A549 (cell line): ENCODE measurements around the gene CYP2S1. TPM values are rescaled to one million over a fixed set of nuclear protein-coding genes. Genes with fewer than 3 reads are reported as not detected.

ENCODE experiments used
- ATAC-seq, 2 experiments: fragments of 200-7000 bp in 1 of 2; fragments of >200 bp in 1 of 2; cut with Nextera tagmentation in 1 of 2; cut with Tn5 transposase in 1 of 2; 3 replicates each; pipeline versions ENCODE4 v1.8.0 to v1.9.1; 2018 to 2020; ENCODE audit warnings: mild to moderate bottlenecking in 1 of 2, moderate library complexity in 1 of 2
- CTCF ChIA-PET: fragments of 300-600 bp; sonication (Branson Sonifier 250); formaldehyde crosslinking; extraction: SDS; loops from one replicate; lab custom pipeline; 2021; ENCODE audit warnings: antibody characterized with exemption, inconsistent platforms; lab: Yijun Ruan, JAX
- POLR2A ChIA-PET: fragments of 350-600 bp; formaldehyde crosslinking; extraction: SDS; loops from one replicate; lab custom pipeline; 2021; ENCODE audit warnings: antibody characterized with exemption, inconsistent platforms; lab: Yijun Ruan, JAX
- DNase-seq, 2 experiments: peaks; one replicate each; pipeline versions ENCODE4 v3.0.0 to v3.0.0-alpha.2; 2011 to 2016; ENCODE audit warnings: low read depth in 1 of 2, low spot score in 1 of 2
- FAIRE-seq: peaks from 2 replicates; lab custom pipeline; 2011; peaks lifted over from hg19 to GRCh38; lab: Jason Lieb, UNC
- H3K27ac ChIP-seq, 2 experiments: fragments of >200 bp; sonication (Bioruptor Twin); formaldehyde crosslinking; 3 replicates each; pipeline ENCODE4 v1.5.1; 2016 to 2017
- H3K4me1 ChIP-seq: fragments of >200 bp; sonication (Bioruptor Twin); formaldehyde crosslinking; 3 replicates; pipeline ENCODE4 v1.6.1; 2016
- H3K4me2 ChIP-seq: fragments of >200 bp; sonication (Bioruptor Twin); formaldehyde crosslinking; 3 replicates; pipeline ENCODE4 v1.6.1; 2016
- H3K4me3 ChIP-seq: fragments of >200 bp; sonication (Bioruptor Twin); formaldehyde crosslinking; 3 replicates; pipeline ENCODE4 v1.5.1; 2016
- H3K9me3 ChIP-seq: fragments of >200 bp; sonication (Bioruptor Twin); formaldehyde crosslinking; 3 replicates; pipeline ENCODE4 v1.6.1; 2016
- BHLHE40 ChIP-seq: IDR thresholded peaks from 2 replicates; pipeline ENCODE4 v1.6.1; 2012; ENCODE audit warnings: low read depth, low read length, inconsistent platforms
- CBX8 ChIP-seq: fragments of 200-600 bp; sonication (generic); IDR thresholded peaks from 2 replicates; pipeline ENCODE4 v1.6.1; 2016
- CEBPB ChIP-seq, 2 experiments: fragments of >200 bp in 1 of 2; sonication (Bioruptor Twin) in 1 of 2; formaldehyde crosslinking in 1 of 2; IDR thresholded peaks; 2 replicates each; pipeline ENCODE4 v1.6.1; 2012 to 2016
- CHD2 ChIP-seq: fragments of 150-350 bp; IDR thresholded peaks from 2 replicates; pipeline ENCODE4 v1.6.1; 2014; ENCODE audit warnings: low read length; ENCODE audit not compliant: partially characterized antibody
- CHD4 ChIP-seq: fragments of 200-600 bp; sonication (generic); IDR thresholded peaks from 2 replicates; pipeline ENCODE4 v1.6.1; 2016; ENCODE audit warnings: antibody characterized with exemption, mild to moderate bottlenecking, borderline replicate concordance
- E2F6 ChIP-seq: IDR thresholded peaks from 2 replicates; pipeline ENCODE4 v1.6.1; 2012; ENCODE audit warnings: low read depth, borderline replicate concordance
- EHF ChIP-seq: fragments of 250-450 bp; sonication (Bioruptor Pico); IDR thresholded peaks from 2 replicates; pipeline ENCODE4 v1.5.0; 2020; ENCODE audit warnings: mild to moderate bottlenecking
- EP300 ChIP-seq, 2 experiments: fragments of >200 bp; sonication (Bioruptor Twin); formaldehyde crosslinking; IDR thresholded peaks; 2 replicates in 1 of 2; 3 replicates in 1 of 2; pipeline ENCODE4 v1.6.1; 2016 to 2017
- ESRRA ChIP-seq: fragments of 150-350 bp; IDR thresholded peaks from 2 replicates; pipeline ENCODE4 v1.6.1; 2014; ENCODE audit warnings: mild to moderate bottlenecking, low read length, borderline replicate concordance
- FOSB ChIP-seq: fragments of 250-450 bp; sonication (Bioruptor Pico); IDR thresholded peaks from 2 replicates; pipeline ENCODE4 v1.5.0; 2020; ENCODE audit warnings: mild to moderate bottlenecking, moderate library complexity
- FOSL2 ChIP-seq, 2 experiments: fragments of 450-650 bp in 1 of 2; fragments of >200 bp in 1 of 2; sonication (Bioruptor Twin) in 1 of 2; formaldehyde crosslinking; IDR thresholded peaks; 2 replicates each; pipeline versions ENCODE4 v1.5.0 to v1.6.1; 2016 to 2020; ENCODE audit warnings: mild to moderate bottlenecking in 1 of 2, moderate library complexity in 1 of 2
- FOXS1 ChIP-seq: fragments of 250-450 bp; sonication (Bioruptor Pico); IDR thresholded peaks from 2 replicates; pipeline ENCODE4 v1.5.0; 2020; ENCODE audit warnings: mild to moderate bottlenecking, moderate library complexity
- HDAC2 ChIP-seq: fragments of 200-600 bp; sonication (generic); IDR thresholded peaks from 2 replicates; pipeline ENCODE4 v1.6.1; 2016
- HOXB5 ChIP-seq: fragments of 250-450 bp; sonication (Bioruptor Pico); IDR thresholded peaks from 2 replicates; pipeline ENCODE4 v1.5.0; 2020; ENCODE audit warnings: mild to moderate bottlenecking, moderate library complexity
- JUN ChIP-seq, 2 experiments: fragments of >200 bp; sonication (Bioruptor Twin); formaldehyde crosslinking; IDR thresholded peaks; 2 replicates in 1 of 2; 3 replicates in 1 of 2; pipeline ENCODE4 v1.6.1; 2016 to 2017
- JUNB ChIP-seq: fragments of >200 bp; sonication (Bioruptor Twin); formaldehyde crosslinking; IDR thresholded peaks from 2 replicates; pipeline ENCODE4 v1.6.1; 2016
- KDM1A ChIP-seq: fragments of 200-600 bp; sonication (generic); IDR thresholded peaks from 2 replicates; pipeline ENCODE4 v1.6.1; 2016; ENCODE audit warnings: low read depth, mild to moderate bottlenecking
- KDM5A ChIP-seq: fragments of 200-600 bp; sonication (generic); IDR thresholded peaks from 2 replicates; pipeline ENCODE4 v1.6.1; 2016; ENCODE audit warnings: antibody characterized with exemption, mild to moderate bottlenecking
- MAFK ChIP-seq: fragments of 450-650 bp; IDR thresholded peaks from 2 replicates; pipeline ENCODE4 v1.6.1; 2014; ENCODE audit not compliant: partially characterized antibody
- MYC ChIP-seq: IDR thresholded peaks from 2 replicates; pipeline ENCODE4 v1.6.1; 2012; ENCODE audit warnings: mild to moderate bottlenecking, inconsistent platforms, low read length, improper control_type of control experiment, borderline replicate concordance
- NFE2L2 ChIP-seq: fragments of 150-350 bp; conservative IDR thresholded peaks from 2 replicates; pipeline ENCODE4 v1.6.1; 2014; ENCODE audit warnings: low read length
- PBX3 ChIP-seq: IDR thresholded peaks from 2 replicates; pipeline ENCODE4 v1.6.1; 2012
- PHF8 ChIP-seq: fragments of 200-600 bp; sonication (generic); IDR thresholded peaks from 2 replicates; pipeline ENCODE4 v1.6.1; 2016; ENCODE audit warnings: low read depth, mild to moderate bottlenecking, antibody characterized with exemption, moderate library complexity, borderline replicate concordance
- POLR2A ChIP-seq: IDR thresholded peaks from 2 replicates; pipeline ENCODE4 v1.6.1; 2012; ENCODE audit warnings: mild to moderate bottlenecking, low read length
- SMC3 ChIP-seq: fragments of >200 bp; sonication (Bioruptor Twin); formaldehyde crosslinking; IDR thresholded peaks from 3 replicates; pipeline ENCODE4 v1.6.1; 2018; ENCODE audit warnings: inconsistent platforms
- USF2 ChIP-seq: fragments of 450-650 bp; IDR thresholded peaks from 2 replicates; pipeline ENCODE4 v1.6.1; 2014; ENCODE audit warnings: antibody characterized with exemption
- ZC3H11A ChIP-seq: fragments of 450-650 bp; IDR thresholded peaks from 2 replicates; pipeline ENCODE4 v1.6.1; 2014; ENCODE audit warnings: antibody characterized with exemption, mild to moderate bottlenecking
- ZNF302 ChIP-seq: fragments of 250-450 bp; sonication (Bioruptor Pico); IDR thresholded peaks from 2 replicates; pipeline ENCODE4 v1.9.0; 2021; ENCODE audit warnings: inconsistent platforms, mild to moderate bottlenecking, moderate library complexity
- whole genome bisulfite sequencing: methylation state at CpG from one replicate; pipeline ENCODE4 v1.1.6; 2017; ENCODE audit errors: missing lambda C conversion rate; 5-methylcytosine and 5-hydroxymethylcytosine counted together
- polyA plus RNA-seq, 4 experiments: library from polyadenylated mRNA; depleted of rRNA in 3 of 4; stranded (reverse); fragments of >200 nt; fragmentation: RNase III in 1 of 4; extraction: RNeasy Plus Mini Kit Qiagen cat#74134 plus additional on column Dnase treatment in 1 of 4; gene quantifications; 2 replicates in 3 of 4; 3 replicates in 1 of 4; pipeline ENCODE4 v1.2.3, GENCODE V29; 2011 to 2017
- TF ChIP-seq, protein P1 (sequence below): fragments of 150-350 bp; IDR thresholded peaks from 2 replicates; pipeline ENCODE4 v1.6.1; 2014; ENCODE audit warnings: low read depth, mild to moderate bottlenecking, low read length
- TF ChIP-seq, protein P2 (sequence below): IDR thresholded peaks from 2 replicates; pipeline ENCODE4 v1.6.1; 2012

The CYP2S1 gene
- polyA plus RNA-seq, 2 of the 4 experiments (the other 2 are of a cell fraction) = 8.6 to 28.1 TPM

DNA sequence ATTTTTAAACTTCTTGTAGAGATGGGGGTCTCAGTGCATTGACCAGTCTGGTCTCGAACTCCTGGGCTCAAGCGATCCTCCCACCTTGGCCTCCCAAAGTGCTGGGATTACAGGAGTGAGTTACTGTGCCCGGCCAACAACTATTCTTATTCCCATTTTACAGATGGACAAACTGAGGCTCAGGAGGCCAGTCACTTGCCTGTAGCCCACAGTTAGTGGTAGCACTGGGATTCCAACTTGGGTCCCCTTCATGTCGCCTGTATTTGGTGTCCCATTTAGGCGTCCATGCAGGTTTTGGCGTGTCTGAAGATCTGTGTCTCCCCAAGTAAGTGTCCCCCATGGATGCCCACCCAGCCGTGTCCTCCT, 25.2 kb downstream of the CYP2S1 start:
- POLR2A ChIA-PET = interaction anchor here (0.5 to 3.1 kb wide), 5 partner anchors 9 to 113 kb away, joined by 3 to 54 read pairs (median 3); partner anchors contain the start of gene HNRNPUL1
- ATAC-seq (no peak), FAIRE-seq (no peak), DNase-seq (no peak)
- CTCF ChIA-PET = interaction anchor here (0.6 to 16.4 kb wide), 16 partner anchors 10 to 584 kb away, joined by 3 to 295 read pairs (median 4); partner anchors contain the start of genes CCDC97, CYP2S1 and HNRNPUL1
- WGBS = 76% methylated on average over 7 of the region's 7 CpGs
- no peaks in the 10 kb centered on the region for H3K9me3 ChIP-seq
- H3K27ac ChIP-seq = peak overlapping the region; percentile 85 to 91
- H3K4me1 ChIP-seq = peaks cover 47% of the 10 kb centered on the region
- no peak for TF ChIP-seq FOXS1 (CRISPR knock-in tag)
- 0 out of 2 replicates have a peak, but pooled peaks have one; percentile 75 for TF ChIP-seq CHD4
- TF ChIP-seq, protein P1, sequence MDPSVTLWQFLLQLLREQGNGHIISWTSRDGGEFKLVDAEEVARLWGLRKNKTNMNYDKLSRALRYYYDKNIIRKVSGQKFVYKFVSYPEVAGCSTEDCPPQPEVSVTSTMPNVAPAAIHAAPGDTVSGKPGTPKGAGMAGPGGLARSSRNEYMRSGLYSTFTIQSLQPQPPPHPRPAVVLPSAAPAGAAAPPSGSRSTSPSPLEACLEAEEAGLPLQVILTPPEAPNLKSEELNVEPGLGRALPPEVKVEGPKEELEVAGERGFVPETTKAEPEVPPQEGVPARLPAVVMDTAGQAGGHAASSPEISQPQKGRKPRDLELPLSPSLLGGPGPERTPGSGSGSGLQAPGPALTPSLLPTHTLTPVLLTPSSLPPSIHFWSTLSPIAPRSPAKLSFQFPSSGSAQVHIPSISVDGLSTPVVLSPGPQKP = no peak
- no peak for TF ChIP-seq ZNF302 (CRISPR knock-in tag)
- no peak for TF ChIP-seq BHLHE40
- TF ChIP-seq ZC3H11A = no peak
- no peak for TF ChIP-seq USF2
- no peak for TF ChIP-seq EP300 (IDR thresholded peaks at IDR 0.05)
- TF ChIP-seq KDM1A = peak; percentile 93
- no peak for TF ChIP-seq CHD2
- no peak for TF ChIP-seq MYC
- no peak for TF ChIP-seq E2F6
- peak; percentile 82 for TF ChIP-seq HDAC2
- TF ChIP-seq JUN (IDR thresholded peaks at IDR 0.05) = no peak
- no peak for TF ChIP-seq PBX3
- no peak for TF ChIP-seq PHF8
- TF ChIP-seq NFE2L2 = no peak
- TF ChIP-seq FOSB (CRISPR knock-in tag) = no peak
- TF ChIP-seq, protein P2, sequence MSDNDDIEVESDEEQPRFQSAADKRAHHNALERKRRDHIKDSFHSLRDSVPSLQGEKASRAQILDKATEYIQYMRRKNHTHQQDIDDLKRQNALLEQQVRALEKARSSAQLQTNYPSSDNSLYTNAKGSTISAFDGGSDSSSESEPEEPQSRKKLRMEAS = peak; percentile 9
- peak overlapping the region; percentile 86 for H3K4me2 ChIP-seq
- H3K4me3 ChIP-seq = peak overlapping the region; percentile 61

DNA sequence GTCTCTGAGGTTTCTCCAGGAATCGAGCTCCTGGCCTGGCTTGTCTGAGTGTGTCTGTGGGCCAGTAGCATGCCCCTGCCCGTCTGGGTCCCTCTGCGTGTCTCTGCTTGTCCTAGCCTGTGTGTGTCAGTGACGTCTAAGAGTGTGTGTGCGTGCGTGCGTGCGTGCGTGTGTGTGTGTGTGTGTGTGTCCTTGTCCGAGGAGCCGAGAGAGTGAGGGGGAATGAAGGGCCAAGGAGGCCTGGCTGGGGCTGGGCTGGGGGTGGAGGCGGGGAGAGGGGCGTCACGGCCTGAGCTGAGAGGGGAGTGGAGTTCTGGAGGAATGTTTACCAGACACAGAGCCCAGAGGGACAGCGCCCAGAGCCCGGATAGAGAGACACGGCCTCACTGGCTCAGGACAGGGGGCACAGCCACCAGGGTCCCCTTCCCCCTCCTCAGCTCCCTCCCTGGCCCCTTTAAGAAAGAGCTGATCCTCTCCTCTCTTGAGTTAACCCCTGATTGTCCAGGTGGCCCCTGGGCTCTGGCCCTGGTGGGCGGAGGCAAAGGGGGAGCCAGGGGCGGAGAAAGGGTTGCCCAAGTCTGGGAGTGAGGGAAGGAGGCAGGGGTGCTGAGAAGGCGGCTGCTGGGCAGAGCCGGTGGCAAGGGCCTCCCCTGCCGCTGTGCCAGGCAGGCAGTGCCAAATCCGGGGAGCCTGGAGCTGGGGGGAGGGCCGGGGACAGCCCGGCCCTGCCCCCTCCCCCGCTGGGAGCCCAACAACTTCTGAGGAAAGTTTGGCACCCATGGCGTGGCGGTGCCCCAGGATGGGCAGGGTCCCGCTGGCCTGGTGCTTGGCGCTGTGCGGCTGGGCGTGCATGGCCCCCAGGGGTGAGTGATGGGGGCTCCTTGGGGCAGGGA, 25.8 kb downstream of the CYP2S1 start, which contains the start of gene AXL:
Gene AXL (plus strand): TSS at position 609 of the 893 bp plus-strand sequence. CDS start 170 bp downstream, at position 779.
- peak; percentile 76 for FAIRE-seq
- peak; percentile 90 to 97 for DNase-seq
- peak within 1 kb of the TSS; percentile 85 to 91 for H3K27ac ChIP-seq
- TF ChIP-seq EHF (CRISPR knock-in tag) (no peak), SMC3 (peak; percentile 29; the same call in 1 of the 3 replicates), FOXS1 (CRISPR knock-in tag) (no peak), MAFK (no peak), CEBPB (IDR thresholded peaks at IDR 0.05) (peak in 1 of 2 experiments; percentile 78; a peak in 2 of 4 replicates), KDM1A (no peak), BHLHE40 (no peak), PBX3 (peak; percentile 53; the same call in 1 of the 2 replicates), KDM5A (no peak), ESRRA (no peak), FOSB (CRISPR knock-in tag) (no peak), HOXB5 (CRISPR knock-in tag) (no peak), FOSL2 (IDR thresholded peaks at IDR 0.05) (no peak), FOSL2 (CRISPR knock-in tag; IDR thresholded peaks at IDR 0.05) (no peak), JUNB (no peak; the same call in 1 of the 2 replicates), CBX8 (no peak), POLR2A (peak; percentile 59), MYC (no peak), CHD4 (no peak)
- TF ChIP-seq, protein P2 = peak; percentile 80

More for the DNA sequence above, 25.8 kb downstream of the CYP2S1 start, which contains the start of gene AXL:
- Histone ChIP-seq H3K4me3 (peak within 1 kb of the TSS; percentile 61), H3K9me3 (no peaks in the 10 kb centered on the region), H3K4me2 (peak within 1 kb of the TSS; percentile 86), H3K4me1 (peaks cover 53% of the 10 kb centered on the region)
- CTCF ChIA-PET = interaction anchor here (0.6 to 16.4 kb wide), 16 partner anchors 10 to 584 kb away, joined by 3 to 295 read pairs (median 4); partner anchors contain the start of genes CCDC97, CYP2S1 and HNRNPUL1
- 2% methylated on average over 27 of the region's 32 CpGs for WGBS
- POLR2A ChIA-PET = interaction anchor here (0.5 to 3.1 kb wide), 8 partner anchors 9 to 854 kb away, joined by 3 to 54 read pairs (median 3); partner anchors contain the start of genes CCDC97 and HNRNPUL1
- ATAC-seq = peak; percentile 75 to 80
